Hepatocyte (in vitro differentiated cells): ENCODE measurements around the gene ZNF81. TPM values are rescaled to one million over a fixed set of nuclear protein-coding genes. Genes with fewer than 3 reads are reported as not detected.
"Not testable (repeated sequence)": the region's sequence is repeated elsewhere in the genome, so short reads cannot be mapped to it uniquely, and the experiment has no call there.

ENCODE experiments used
- DNase-seq: peaks from one replicate; pipeline ENCODE4 v3.0.0-alpha.2; 2016; ENCODE audit warnings: low spot score
- H2AFZ ChIP-seq: fragments of 200-600 bp; sonication (generic); 2 replicates; pipeline ENCODE4 v1.6.0; 2016; ENCODE audit warnings: antibody characterized with exemption, mild to moderate bottlenecking
- H3K27ac ChIP-seq: fragments of 200-600 bp; sonication (generic); 2 replicates; pipeline ENCODE4 v1.5.1; 2016; ENCODE audit warnings: mild to moderate bottlenecking
- H3K27me3 ChIP-seq: fragments of 200-600 bp; sonication (generic); 2 replicates; pipeline ENCODE4 v1.6.1; 2016
- H3K36me3 ChIP-seq: fragments of 200-600 bp; sonication (generic); replicated peaks from 2 replicates; pipeline ENCODE4 v1.5.1; 2016; ENCODE audit warnings: low read depth; ENCODE audit not compliant: insufficient read depth
- H3K4me1 ChIP-seq: fragments of 200-600 bp; sonication (generic); 2 replicates; pipeline ENCODE4 v1.5.1; 2016; ENCODE audit warnings: mild to moderate bottlenecking, moderate library complexity; ENCODE audit not compliant: insufficient read depth
- H3K4me2 ChIP-seq: fragments of 200-600 bp; sonication (generic); 2 replicates; pipeline ENCODE4 v1.6.0; 2016
- H3K4me3 ChIP-seq: fragments of 200-600 bp; sonication (generic); 2 replicates; pipeline ENCODE4 v1.5.1; 2016; ENCODE audit warnings: mild to moderate bottlenecking
- H3K79me2 ChIP-seq: fragments of 200-600 bp; sonication (generic); 2 replicates; pipeline ENCODE4 v1.6.0; 2017; ENCODE audit warnings: mild to moderate bottlenecking
- H3K9me2 ChIP-seq: fragments of 200-600 bp; sonication (generic); replicated peaks from 2 replicates; pipeline ENCODE4 v1.6.0; 2017; ENCODE audit warnings: mild to moderate bottlenecking; ENCODE audit not compliant: insufficient read depth
- H3K9me3 ChIP-seq: fragments of 200-600 bp; sonication (generic); 2 replicates; pipeline ENCODE4 v1.5.1; 2016; ENCODE audit warnings: low read depth, mild to moderate bottlenecking
- H4K20me1 ChIP-seq: fragments of 200-600 bp; sonication (generic); 2 replicates; pipeline ENCODE4 v1.6.0; 2016; ENCODE audit warnings: mild to moderate bottlenecking; ENCODE audit not compliant: insufficient read depth, poor library complexity, severe bottlenecking
- CTCF ChIP-seq: fragments of 200-600 bp; sonication (generic); IDR thresholded peaks from 2 replicates; pipeline ENCODE4 v1.5.1; 2016; ENCODE audit warnings: antibody characterized with exemption, mild to moderate bottlenecking; ENCODE audit not compliant: poor library complexity
- EZH2 ChIP-seq: fragments of 200-600 bp; sonication (generic); IDR thresholded peaks from 2 replicates; pipeline ENCODE4 v1.6.1; 2016; ENCODE audit warnings: antibody characterized with exemption, mild to moderate bottlenecking, borderline replicate concordance
- EZH2phosphoT487 ChIP-seq: fragments of 200-600 bp; sonication (generic); IDR thresholded peaks from one replicate; pipeline ENCODE4 v1.6.1; 2018; ENCODE audit warnings: antibody characterized with exemption, mild to moderate bottlenecking, low read depth, moderate library complexity; ENCODE audit not compliant: unreplicated experiment, severe bottlenecking
- WGBS: methylation state at CpG from one replicate; pipeline ENCODE4 v1.1.6; 2016; ENCODE audit warnings: low lambda C conversion rate; ENCODE audit errors: missing lambda C conversion rate; 5-methylcytosine and 5-hydroxymethylcytosine counted together
- polyA plus RNA-seq: library from polyadenylated mRNA; unstranded; fragments of >200 nt; fragmentation: Nextera tagmentation; extraction: Ambion mirVana; gene quantifications from 2 replicates; pipeline ENCODE4 v1.2.1, GENCODE V29; 2016
- total RNA-seq: library from RNA; depleted of rRNA; stranded (reverse); fragments of >200 nt; gene quantifications from 2 replicates; pipeline ENCODE4 v1.2.3, GENCODE V29; 2014

The ZNF81 gene
- total and polyA plus RNA-seq, 2 experiments from 2014 or later = 4.1 to 10.9 TPM

DNA sequence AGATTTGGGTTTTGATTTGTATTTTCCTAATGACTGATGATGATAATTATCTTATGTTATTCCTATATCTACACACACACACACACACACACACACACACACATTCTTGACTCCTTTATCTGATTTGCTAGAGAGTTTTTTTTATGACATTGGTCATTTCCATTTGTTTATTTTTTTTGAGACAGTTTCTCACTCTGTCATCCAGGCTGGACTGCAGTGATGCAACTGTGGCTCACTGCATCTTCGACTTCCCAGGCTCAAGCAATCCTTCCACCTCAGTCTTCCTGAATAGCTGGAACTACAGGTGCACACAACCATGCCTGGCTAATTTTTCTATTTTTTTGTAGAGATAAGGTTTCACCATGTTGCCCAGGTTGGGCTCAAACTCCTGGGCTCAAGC, 6.7 kb downstream of the ZNF81 start:
- H3K36me3 ChIP-seq = no peaks in the 10 kb centered on the region

DNA sequence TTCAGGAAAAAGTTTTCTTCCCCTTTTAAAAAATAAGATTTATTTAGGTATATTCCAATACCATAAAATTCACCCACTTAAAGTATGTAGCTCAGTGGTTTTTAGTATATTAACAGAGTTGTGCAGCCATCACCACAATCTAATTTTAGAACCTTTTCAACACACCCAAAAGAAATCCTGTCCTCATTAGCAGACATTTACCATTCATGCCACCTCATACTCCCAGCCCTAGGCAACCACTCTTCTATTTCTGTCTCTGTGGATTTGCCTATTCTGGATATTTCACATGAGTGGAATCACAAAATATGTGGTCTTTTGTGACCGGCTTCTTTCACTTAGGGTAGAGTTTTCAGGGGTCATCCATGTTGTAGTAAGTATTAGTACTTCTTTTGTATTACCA, 7.4 kb downstream of the ZNF81 start:
- H3K4me1 ChIP-seq = no peaks in the 10 kb centered on the region
- H4K20me1 ChIP-seq = no peaks in the 10 kb centered on the region
- no peaks in the 10 kb centered on the region for H3K27me3 ChIP-seq
- H3K4me2 ChIP-seq = no peak overlapping the region
- H2AFZ ChIP-seq = no peak overlapping the region
- DNase-seq = no peak
- H3K36me3 ChIP-seq = no peaks in the 10 kb centered on the region
- no peaks in the 10 kb centered on the region for H3K9me3 ChIP-seq
- 86% methylated on average over 1 of the region's 1 CpG for WGBS
- peaks cover 9% of the 10 kb centered on the region for H3K79me2 ChIP-seq
- no peaks in the 10 kb centered on the region for H3K9me2 ChIP-seq
- H3K4me3 ChIP-seq = no peak overlapping the region
- TF ChIP-seq EZH2phosphoT487 (no peak), CTCF (no peak), EZH2 (no peak)
- H3K27ac ChIP-seq = no peak overlapping the region

More for the DNA sequence above, 6.7 kb downstream of the ZNF81 start:
- Histone ChIP-seq H3K4me1 (no peaks in the 10 kb centered on the region), H3K27me3 (no peaks in the 10 kb centered on the region), H3K9me3 (no peaks in the 10 kb centered on the region), H3K4me2 (no peak overlapping the region), H2AFZ (no peak overlapping the region), H4K20me1 (no peaks in the 10 kb centered on the region), H3K27ac (no peak overlapping the region), H3K4me3 (no peak overlapping the region), H3K79me2 (peaks cover 16% of the 10 kb centered on the region), H3K9me2 (no peaks in the 10 kb centered on the region)
- TF ChIP-seq CTCF = no peak
- no peak for TF ChIP-seq EZH2phosphoT487
- no peak for TF ChIP-seq EZH2
- 50% methylated on average over 1 of the region's 1 CpG for WGBS
- DNase-seq = no peak

GRCh38 chrX:47846040-47846439, 9.3 kb downstream of the ZNF81 start:
- Histone ChIP-seq H3K79me2 (peaks cover 3% of the 10 kb centered on the region), H3K9me3 (no peaks in the 10 kb centered on the region), H4K20me1 (no peaks in the 10 kb centered on the region), H3K4me2 (no peak overlapping the region), H2AFZ (no peak overlapping the region), H3K27me3 (no peaks in the 10 kb centered on the region), H3K27ac (no peak overlapping the region), H3K9me2 (no peaks in the 10 kb centered on the region), H3K4me3 (no peak overlapping the region), H3K4me1 (no peaks in the 10 kb centered on the region), H3K36me3 (no peaks in the 10 kb centered on the region)
- TF ChIP-seq EZH2 = no peak
- TF ChIP-seq CTCF = no peak
- TF ChIP-seq EZH2phosphoT487 = no peak
- no peak for DNase-seq
- WGBS = 82% methylated on average over 7 of the region's 7 CpGs

DNA sequence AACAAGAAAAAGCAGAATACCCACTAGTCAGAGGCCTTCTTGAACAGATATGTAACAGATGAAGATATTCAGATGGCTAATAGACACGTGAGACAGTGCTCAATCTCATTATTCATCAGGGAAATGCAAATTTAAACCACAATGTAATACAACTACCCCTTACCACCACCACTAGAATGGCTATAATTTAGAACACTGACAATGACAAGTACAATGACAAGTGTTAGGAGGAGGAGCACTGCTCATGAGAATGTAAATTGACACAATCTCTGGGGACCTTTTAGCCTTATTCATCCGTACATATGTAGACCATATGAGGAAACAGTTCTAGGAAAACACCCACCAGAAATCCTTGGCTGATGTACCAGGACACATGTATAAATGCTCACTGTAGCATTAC, 13.1 kb downstream of the ZNF81 start:
- no peaks in the 10 kb centered on the region for H3K79me2 ChIP-seq
- 63% methylated on average over 2 of the region's 2 CpGs for WGBS
- no peaks in the 10 kb centered on the region for H3K36me3 ChIP-seq
- TF ChIP-seq EZH2phosphoT487 (no peak), CTCF (no peak), EZH2 (no peak)
- no peaks in the 10 kb centered on the region for H3K4me1 ChIP-seq
- no peak overlapping the region for H3K27ac ChIP-seq
- H3K4me3 ChIP-seq = no peak overlapping the region
- no peak overlapping the region for H2AFZ ChIP-seq
- no peak overlapping the region for H3K4me2 ChIP-seq
- H3K9me3 ChIP-seq = no peaks in the 10 kb centered on the region
- no peaks in the 10 kb centered on the region for H4K20me1 ChIP-seq
- no peaks in the 10 kb centered on the region for H3K27me3 ChIP-seq
- DNase-seq = no peak
- no peaks in the 10 kb centered on the region for H3K9me2 ChIP-seq

DNA sequence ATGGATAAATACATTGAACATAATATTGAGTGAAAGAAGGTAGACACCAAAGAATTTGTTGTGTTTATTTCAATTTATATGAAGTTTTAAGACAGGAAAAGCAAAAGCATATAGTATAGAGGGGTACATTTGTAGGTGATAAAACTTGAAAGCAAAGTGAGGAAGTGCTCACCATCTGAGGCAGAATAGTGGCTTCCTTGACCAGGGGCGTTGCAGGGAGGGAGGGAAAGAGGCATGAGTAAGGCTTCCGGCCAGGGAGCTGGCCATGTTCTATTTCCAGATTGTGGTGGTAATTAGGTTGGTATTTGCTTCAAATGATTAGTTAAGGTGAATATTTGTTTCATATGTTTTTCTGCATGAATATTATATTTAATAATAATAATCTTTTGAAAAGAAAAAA, 13.7 kb downstream of the ZNF81 start:
- not testable (repeated sequence) for H3K4me3 ChIP-seq, H3K27me3 ChIP-seq, H3K4me1 ChIP-seq, H3K9me3 ChIP-seq, H3K4me2 ChIP-seq, H3K79me2 ChIP-seq, H3K36me3 ChIP-seq, H4K20me1 ChIP-seq, H3K27ac ChIP-seq, H2AFZ ChIP-seq, H3K9me2 ChIP-seq, DNase-seq
- no CpG with 5 or more reads among the region's 2 CpGs for WGBS
